ENCODE data around the gene ZNF326.

ZNF326 gene

DNA sequence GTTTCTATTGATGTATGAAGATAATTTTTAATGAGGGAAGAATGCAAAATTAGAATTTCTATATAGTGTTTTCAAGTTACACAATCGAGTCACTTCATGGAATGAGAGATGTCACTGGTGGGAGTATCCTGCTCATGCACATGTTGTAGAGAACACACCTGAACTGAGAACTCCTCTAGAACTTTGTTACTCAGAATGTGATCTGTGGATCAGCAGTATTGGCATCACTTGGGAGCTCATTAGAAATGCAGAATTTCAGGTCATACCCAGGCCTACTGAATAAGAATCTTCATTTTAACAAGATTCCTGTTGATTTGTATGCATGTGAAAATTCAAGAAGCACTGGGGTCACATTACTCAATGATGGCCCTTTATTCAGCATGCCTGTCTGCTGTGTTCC lies 28.8 kb downstream of the ZNF326 start:
- H3K27ac ChIP-seq (ENCODE audit: low read depth, low read length) = no peak overlapping the region
- no peaks in the 10 kb centered on the region for H3K79me2 ChIP-seq (ENCODE audit: insufficient read depth, low read length)
- no peak overlapping the region for H2AFZ ChIP-seq (ENCODE audit: low read depth, low read length, severe bottlenecking)
- no peaks in the 10 kb centered on the region for H3K27me3 ChIP-seq (ENCODE audit: low read length)
- no peak overlapping the region for H3K4me2 ChIP-seq (ENCODE audit: low read depth, low read length, poor library complexity, severe bottlenecking)
- H3K4me3 ChIP-seq (ENCODE audit: insufficient read depth, low read length, poor library complexity, severe bottlenecking) = no peak overlapping the region
- no peaks in the 10 kb centered on the region for H3K9me3 ChIP-seq (ENCODE audit: insufficient read depth, low read length)
- no peaks in the 10 kb centered on the region for H3K9me2 ChIP-seq (replicated peaks; ENCODE audit: insufficient read depth, low read length)
- H4K20me1 ChIP-seq (ENCODE audit: low read depth, low read length) = no peaks in the 10 kb centered on the region
- no peaks in the 10 kb centered on the region for H3F3A ChIP-seq (ENCODE audit: insufficient read depth)
- H3K36me3 ChIP-seq (ENCODE audit: low read length) = peaks cover 60% of the 10 kb centered on the region
- no peak overlapping the region for H3K9ac ChIP-seq (ENCODE audit: low read length)
- TF ChIP-seq EZH2phosphoT487 (conservative IDR thresholded peaks at IDR 0.05; ENCODE audit: low read length) = no peak
- TF ChIP-seq, protein P1, sequence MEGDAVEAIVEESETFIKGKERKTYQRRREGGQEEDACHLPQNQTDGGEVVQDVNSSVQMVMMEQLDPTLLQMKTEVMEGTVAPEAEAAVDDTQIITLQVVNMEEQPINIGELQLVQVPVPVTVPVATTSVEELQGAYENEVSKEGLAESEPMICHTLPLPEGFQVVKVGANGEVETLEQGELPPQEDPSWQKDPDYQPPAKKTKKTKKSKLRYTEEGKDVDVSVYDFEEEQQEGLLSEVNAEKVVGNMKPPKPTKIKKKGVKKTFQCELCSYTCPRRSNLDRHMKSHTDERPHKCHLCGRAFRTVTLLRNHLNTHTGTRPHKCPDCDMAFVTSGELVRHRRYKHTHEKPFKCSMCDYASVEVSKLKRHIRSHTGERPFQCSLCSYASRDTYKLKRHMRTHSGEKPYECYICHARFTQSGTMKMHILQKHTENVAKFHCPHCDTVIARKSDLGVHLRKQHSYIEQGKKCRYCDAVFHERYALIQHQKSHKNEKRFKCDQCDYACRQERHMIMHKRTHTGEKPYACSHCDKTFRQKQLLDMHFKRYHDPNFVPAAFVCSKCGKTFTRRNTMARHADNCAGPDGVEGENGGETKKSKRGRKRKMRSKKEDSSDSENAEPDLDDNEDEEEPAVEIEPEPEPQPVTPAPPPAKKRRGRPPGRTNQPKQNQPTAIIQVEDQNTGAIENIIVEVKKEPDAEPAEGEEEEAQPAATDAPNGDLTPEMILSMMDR (IDR thresholded peaks at IDR 0.05; ENCODE audit: insufficient read depth, low read length, poor library complexity, severe bottlenecking) = no peak

DNA sequence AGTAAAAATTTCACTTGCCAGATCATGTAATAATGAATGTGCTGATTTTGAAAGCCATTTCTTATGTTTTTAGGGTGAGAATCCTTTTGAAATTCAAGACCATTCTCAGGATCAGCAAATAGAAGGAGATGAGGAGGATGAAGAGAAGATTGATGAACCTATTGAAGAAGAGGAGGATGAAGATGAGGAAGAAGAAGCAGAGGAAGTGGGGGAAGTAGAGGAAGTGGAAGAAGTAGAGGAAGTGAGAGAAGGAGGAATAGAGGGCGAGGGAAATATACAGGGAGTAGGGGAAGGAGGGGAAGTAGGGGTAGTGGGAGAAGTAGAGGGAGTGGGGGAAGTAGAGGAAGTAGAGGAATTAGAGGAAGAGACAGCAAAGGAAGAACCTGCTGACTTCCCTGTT lies 32.4 kb downstream of the ZNF326 start:
- H2AFZ ChIP-seq (ENCODE audit: low read depth, low read length, severe bottlenecking) = no peak overlapping the region
- H3K4me3 ChIP-seq (ENCODE audit: insufficient read depth, low read length, poor library complexity, severe bottlenecking) = no peak overlapping the region
- no peaks in the 10 kb centered on the region for H3K79me2 ChIP-seq (ENCODE audit: insufficient read depth, low read length)
- no peak overlapping the region for H3K4me2 ChIP-seq (ENCODE audit: low read depth, low read length, poor library complexity, severe bottlenecking)
- no peak overlapping the region for H3K27ac ChIP-seq (ENCODE audit: low read depth, low read length)
- no peaks in the 10 kb centered on the region for H3K27me3 ChIP-seq (ENCODE audit: low read length)
- H3F3A ChIP-seq (ENCODE audit: insufficient read depth) = no peaks in the 10 kb centered on the region
- no peaks in the 10 kb centered on the region for H3K9me2 ChIP-seq (replicated peaks; ENCODE audit: insufficient read depth, low read length)
- H4K20me1 ChIP-seq (ENCODE audit: low read depth, low read length) = no peaks in the 10 kb centered on the region
- TF ChIP-seq EZH2phosphoT487 (conservative IDR thresholded peaks at IDR 0.05; ENCODE audit: low read length) = no peak
- TF ChIP-seq, protein P1 (IDR thresholded peaks at IDR 0.05; ENCODE audit: insufficient read depth, low read length, poor library complexity, severe bottlenecking) = no peak
- no peaks in the 10 kb centered on the region for H3K9me3 ChIP-seq (ENCODE audit: insufficient read depth, low read length)
- H3K36me3 ChIP-seq (ENCODE audit: low read length) = peaks cover 25% of the 10 kb centered on the region; the same call in 1 of the 2 replicates
- no peak overlapping the region for H3K9ac ChIP-seq (ENCODE audit: low read length)

DNA sequence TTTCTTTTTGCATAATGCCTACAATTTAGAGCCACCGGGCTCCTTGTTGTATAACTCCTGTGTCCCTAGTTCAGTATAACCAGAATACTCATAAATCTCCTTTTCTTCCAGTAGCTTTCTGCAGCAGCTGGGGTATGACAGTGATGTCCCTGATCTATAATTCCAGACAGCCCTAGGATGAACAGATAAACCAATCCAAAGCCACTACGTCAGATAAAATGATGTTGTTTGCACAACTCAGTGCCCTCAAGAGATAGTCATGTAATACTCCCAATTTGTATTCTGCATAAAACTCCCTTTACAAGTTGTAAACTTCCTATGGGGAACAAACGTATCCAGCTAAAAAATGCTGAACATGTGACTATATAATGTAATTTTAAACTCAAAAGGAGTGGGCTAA lies 44.7 kb downstream of the ZNF326 start:
- no peaks in the 10 kb centered on the region for H3K27me3 ChIP-seq (ENCODE audit: low read length)

More for the DNA sequence above, 44.7 kb downstream of the ZNF326 start:
- Histone ChIP-seq H3K9ac (ENCODE audit: low read length) (no peak overlapping the region), H3K4me2 (ENCODE audit: low read depth, low read length, poor library complexity, severe bottlenecking) (no peak overlapping the region), H3K27ac (ENCODE audit: low read depth, low read length) (no peak overlapping the region), H2AFZ (ENCODE audit: low read depth, low read length, severe bottlenecking) (no peak overlapping the region), H4K20me1 (ENCODE audit: low read depth, low read length) (no peaks in the 10 kb centered on the region), H3K9me3 (ENCODE audit: insufficient read depth, low read length) (no peaks in the 10 kb centered on the region), H3K9me2 (replicated peaks; ENCODE audit: insufficient read depth, low read length) (no peaks in the 10 kb centered on the region), H3F3A (ENCODE audit: insufficient read depth) (no peaks in the 10 kb centered on the region), H3K79me2 (ENCODE audit: insufficient read depth, low read length) (no peaks in the 10 kb centered on the region), H3K36me3 (ENCODE audit: low read length) (no peaks in the 10 kb centered on the region), H3K4me3 (ENCODE audit: insufficient read depth, low read length, poor library complexity, severe bottlenecking) (no peak overlapping the region)
- TF ChIP-seq, protein P1 (IDR thresholded peaks at IDR 0.05; ENCODE audit: insufficient read depth, low read length, poor library complexity, severe bottlenecking) = no peak
- no peak for TF ChIP-seq EZH2phosphoT487 (conservative IDR thresholded peaks at IDR 0.05; ENCODE audit: low read length)
